GM21786 (cell line): ENCODE measurements around the gene TWIST2.

ENCODE experiments used
- ATAC-seq: cut with Tn5 transposase; IDR thresholded peaks from one replicate; pipeline ENCODE4 v1.9.1; 2021; ENCODE audit not compliant: unreplicated experiment

Gene TWIST2

GRCh38 chr2:238835726-238836301, 12.1 kb upstream of the TWIST2 start:
- ATAC-seq: no peak

- no peak for ATAC-seq
Observed at GRCh38 chr2:238838786-238839327, 9.0 kb upstream of the TWIST2 start.

DNA sequence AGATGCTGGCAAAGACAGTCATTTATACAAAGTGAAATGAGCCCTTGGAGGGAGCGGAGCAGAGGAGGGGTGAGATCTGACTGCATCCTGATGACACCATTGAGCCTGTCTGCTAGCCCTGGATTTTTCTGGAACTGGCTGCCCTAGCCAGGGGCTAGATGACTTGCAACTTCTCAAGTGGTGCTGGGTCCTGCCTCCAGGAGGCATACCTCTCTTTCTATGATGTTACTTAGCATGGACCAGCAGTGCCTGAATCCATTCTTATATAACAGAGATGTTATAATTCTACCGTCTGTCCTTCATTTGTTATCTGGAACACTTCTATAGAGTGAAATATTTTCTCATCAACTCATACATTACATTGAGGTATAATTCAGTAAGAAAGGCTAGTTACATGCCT, 8.5 kb upstream of the TWIST2 start:
- no peak for ATAC-seq

- ATAC-seq: no peak
Observed at GRCh38 chr2:238841542-238842164, 6.2 kb upstream of the TWIST2 start.

DNA sequence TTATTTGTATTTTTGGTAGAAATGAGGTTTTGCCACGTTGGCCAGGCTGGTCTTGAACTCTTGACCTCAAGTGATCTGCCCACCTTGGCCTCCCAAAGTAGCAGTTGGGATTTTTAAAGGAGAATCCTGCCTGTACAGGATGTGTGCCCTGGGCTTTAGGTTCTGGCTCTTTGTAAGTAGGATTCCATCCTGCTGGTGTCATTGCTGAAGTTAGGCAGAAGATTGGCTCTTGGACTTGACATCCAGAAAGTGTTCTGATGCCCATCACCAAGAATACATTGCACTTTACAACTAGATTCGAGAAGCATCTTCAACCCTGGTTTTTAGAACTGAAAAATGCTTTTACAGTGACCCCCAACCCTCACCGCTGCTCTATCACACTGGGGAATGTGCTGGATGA, 4.4 kb upstream of the TWIST2 start:
- no peak for ATAC-seq

DNA sequence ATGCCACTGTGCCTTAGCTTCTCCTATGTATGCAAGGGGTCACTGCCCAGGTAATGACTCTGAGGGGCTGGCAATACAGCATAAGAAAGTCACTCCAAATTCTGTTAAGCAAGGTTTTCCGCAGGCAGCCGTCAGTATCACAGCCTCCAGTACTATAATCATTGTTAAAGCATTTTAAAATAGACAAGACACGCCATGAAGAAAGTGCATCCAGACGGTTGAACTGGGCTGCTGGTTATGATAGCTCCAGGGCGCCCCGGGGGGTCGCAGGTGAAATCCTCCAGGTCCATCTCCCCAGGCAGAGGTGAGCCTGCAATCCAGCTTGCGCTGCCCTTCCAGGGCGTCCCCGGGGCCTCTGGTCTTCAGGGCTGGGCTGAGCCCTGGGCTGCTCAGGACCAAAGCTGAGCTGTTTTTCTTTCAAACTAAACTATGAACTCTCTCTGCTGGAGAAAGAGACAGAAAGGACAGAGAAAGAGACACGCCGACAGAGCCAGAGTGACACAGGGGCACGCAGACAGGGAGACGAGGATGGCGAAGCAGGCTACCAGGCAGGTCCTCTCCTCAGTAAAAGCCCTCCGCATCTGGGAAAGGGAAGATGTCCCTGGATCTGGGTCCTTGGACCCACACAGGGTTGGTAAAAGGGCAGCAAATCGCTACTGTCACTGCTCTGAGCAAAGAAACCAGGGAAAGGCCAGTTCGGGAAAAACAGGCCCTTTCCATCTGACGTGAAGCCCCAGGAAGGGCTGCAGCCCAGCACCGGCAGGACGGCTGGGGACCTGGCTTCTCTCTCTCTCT, 2.1 kb upstream of the TWIST2 start:
- no peak for ATAC-seq

GRCh38 chr2:238846378-238846627, 1.6 kb upstream of the TWIST2 start:
- ATAC-seq: no peak

DNA sequence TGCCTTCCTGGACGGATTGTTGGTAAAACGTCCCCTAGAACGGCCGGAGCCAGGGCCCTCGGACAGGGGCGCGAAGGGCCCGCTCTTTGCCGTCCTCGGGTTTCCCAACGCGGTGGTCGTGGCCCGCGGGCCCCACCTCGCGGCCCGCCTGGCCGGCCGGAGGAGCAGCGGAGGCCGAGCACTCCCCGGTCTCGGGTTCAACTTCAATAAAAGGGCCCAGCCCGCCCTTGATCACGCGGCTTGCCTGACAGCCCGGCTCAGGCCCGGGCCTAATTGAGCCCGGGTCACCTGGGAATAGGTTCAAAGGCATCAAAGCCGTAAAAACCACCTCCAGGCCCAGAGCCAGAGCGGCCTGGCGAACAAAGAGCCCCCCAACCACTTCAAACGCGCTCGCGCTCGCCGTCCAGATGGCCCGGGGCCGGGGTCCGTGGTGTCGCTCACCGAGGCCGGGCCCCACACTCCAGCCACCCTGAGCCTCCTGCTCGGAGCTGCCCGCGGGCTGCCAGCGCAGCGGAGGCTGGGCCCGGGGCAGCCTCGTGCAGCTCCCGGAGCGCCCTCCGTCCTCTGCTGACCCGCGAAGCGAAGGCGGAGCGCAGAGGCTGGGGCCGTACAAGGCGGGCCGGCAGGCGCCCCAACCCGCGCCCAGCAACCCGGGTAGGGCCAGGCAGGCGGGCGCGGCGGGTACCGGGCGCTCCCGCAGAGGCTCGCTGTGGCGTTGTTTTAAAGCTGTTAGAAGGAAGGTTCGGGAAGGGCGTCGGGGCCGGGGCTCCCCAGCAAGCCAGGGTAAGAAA, 1.1 kb upstream of the TWIST2 start:
- no peak for ATAC-seq

DNA sequence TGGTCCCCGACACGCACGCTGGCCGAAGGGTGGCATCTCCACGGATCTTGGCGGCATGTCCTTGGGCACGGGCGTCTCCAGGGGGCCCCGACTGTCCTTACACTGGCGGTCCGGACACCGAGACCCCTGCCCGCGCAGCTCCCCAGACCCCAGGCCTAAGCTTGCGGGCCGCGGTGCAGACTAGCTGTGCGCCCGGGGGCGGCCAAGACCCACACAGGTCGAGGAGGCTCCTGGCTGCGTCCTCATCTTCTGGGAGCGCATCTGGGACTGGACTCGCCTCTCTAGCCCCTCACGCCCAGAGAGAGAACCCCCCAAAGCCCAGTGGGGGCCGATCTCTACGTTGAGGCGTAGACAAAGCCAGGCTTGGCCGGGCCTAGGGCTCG, 475 bp upstream of the TWIST2 start:
- no peak for ATAC-seq

DNA sequence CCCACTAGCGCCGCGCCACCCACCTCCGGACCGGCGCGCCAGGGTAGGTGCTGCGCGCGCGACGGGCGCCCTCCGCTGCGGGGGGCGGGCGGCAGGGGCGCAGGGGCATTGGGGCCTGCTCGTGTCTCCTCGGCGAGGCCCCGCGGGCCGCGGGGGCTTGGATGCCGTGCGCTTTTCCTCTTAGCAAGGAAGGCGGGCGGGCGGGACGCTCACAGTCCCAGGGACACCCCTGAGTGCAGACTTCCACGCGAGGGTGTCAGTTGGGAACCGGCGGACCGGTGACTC, 748 bp downstream of the TWIST2 start:
- no peak for ATAC-seq

- ATAC-seq: no peak
Observed at GRCh38 chr2:238848976-238849853, 1.3 kb downstream of the TWIST2 start.

DNA sequence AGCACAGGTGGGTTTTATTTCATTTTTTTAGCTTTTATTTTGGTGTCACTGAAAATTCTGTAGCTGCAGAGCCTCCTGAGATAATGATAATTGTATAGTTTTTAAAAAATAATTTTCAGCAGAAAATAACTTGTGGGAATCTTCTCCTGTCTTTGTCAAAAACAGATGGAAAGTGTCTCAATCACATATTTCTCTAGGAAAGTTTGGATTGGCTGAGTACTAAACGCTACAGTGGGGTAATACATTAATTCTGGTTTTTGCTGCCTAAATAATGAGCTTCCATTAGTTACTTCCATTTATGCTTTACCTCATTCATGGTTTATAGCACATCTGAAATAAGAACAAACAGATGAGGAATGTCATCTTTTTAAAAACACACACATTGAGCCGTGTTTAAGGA, 2.2 kb downstream of the TWIST2 start:
- no peak for ATAC-seq

- ATAC-seq: no peak
Observed at GRCh38 chr2:238851026-238851425, 3.1 kb downstream of the TWIST2 start.

DNA sequence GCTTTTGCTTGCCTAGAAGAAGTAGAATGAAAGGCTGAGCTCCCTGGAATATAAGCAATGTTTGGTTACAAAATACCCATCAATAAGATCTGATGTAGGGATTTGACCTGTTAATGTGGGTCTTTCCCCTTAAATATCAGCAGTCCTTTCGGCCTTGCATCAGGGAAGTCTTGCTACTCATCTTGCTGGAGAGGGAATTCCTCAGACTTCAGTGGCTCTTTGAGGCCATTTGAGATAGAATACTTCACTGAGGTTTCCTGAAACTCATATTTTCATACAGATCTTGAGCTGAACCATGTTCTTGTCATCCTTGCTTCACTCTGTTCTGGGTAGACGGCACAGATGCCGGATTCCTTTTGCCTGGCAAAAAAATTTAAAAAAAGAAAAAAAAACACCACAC, 3.9 kb downstream of the TWIST2 start:
- no peak for ATAC-seq

DNA sequence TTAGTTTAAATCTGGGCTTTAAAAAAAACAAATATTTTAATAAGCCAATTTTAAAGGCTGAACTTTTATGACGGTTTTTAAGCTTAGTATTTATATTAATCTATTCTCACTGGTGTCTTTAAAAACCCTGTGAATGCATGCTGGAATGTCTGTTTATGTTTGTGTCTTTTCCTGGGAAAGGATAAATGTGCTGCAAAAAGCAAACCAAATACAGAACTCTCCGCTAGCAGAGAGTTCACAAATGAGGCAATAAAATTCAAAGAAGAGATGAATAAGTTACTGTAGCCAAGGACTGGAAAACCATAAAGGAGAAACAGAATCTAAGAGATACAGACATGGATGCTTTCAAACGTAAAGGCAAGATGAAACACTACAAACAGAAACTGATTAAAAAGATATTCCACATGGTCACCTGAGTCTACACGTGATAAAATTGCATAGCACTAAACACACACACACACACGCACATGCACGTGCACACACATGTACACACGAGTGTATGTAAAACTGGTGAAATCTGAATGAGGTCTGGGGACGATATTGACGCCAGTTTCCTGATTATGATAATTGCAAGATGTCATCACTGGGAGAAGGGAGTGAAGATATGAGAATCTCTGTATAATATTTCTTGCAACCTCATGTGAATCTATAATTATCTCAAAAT, 4.5 kb downstream of the TWIST2 start:
- ATAC-seq: no peak

DNA sequence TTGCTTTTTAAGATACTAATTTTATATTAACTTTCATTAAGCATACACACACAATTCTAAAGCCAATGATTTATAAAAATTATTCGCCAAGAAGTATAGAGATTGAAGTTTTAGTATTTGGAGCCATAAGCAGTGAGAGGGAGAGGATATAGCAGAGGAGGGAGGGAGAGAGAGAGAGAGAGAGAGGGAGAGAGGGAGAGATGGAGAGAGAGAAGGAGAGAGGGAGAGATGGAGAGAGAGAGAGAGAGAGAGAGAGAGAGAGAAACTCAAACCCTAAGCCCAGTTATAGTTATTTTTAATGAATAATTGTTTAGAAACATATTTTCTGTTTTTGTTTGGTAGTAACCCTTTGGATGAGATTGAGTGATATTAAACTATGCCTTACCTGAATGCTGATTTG, 5.3 kb downstream of the TWIST2 start:
- ATAC-seq: no peak

- no peak for ATAC-seq
Observed at GRCh38 chr2:238853721-238854120, 5.8 kb downstream of the TWIST2 start.

DNA sequence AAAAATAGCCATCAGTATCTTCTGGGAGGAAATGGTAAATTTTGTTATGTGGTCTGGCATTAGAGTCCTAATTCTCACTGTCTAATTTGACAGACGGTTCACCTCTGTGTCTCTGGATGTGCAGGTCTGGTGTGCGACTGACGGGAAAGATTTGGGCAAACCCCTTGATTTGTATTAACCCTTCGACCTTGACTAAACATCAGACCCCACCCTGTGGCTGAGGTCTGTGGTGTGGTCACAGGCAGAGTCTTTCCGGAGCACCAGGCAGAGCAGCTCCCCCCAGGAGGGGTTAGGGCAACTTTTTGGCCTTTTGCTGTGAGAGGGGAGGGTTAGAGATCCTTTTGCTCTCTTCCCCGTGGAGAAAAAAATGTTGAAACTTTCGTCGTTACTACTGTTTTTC, 6.4 kb downstream of the TWIST2 start:
- no peak for ATAC-seq

- ATAC-seq: no peak
Observed at GRCh38 chr2:238854699-238855229, 6.9 kb downstream of the TWIST2 start.

- ATAC-seq: no peak
Observed at GRCh38 chr2:238855299-238855698, 7.4 kb downstream of the TWIST2 start.
